GM18526 (cell line): ENCODE measurements around the gene GNAL.

Source experiments
- POLR2A ChIP-seq: IDR thresholded peaks from 3 replicates; pipeline ENCODE4 v1.6.1; 2011; ENCODE audit not compliant: insufficient read length; ENCODE audit errors: extremely low read depth

The GNAL gene

GRCh38 chr18:11747286-11747685 lies 58.2 kb downstream of the GNAL start:
- TF ChIP-seq POLR2A, result no peak

DNA sequence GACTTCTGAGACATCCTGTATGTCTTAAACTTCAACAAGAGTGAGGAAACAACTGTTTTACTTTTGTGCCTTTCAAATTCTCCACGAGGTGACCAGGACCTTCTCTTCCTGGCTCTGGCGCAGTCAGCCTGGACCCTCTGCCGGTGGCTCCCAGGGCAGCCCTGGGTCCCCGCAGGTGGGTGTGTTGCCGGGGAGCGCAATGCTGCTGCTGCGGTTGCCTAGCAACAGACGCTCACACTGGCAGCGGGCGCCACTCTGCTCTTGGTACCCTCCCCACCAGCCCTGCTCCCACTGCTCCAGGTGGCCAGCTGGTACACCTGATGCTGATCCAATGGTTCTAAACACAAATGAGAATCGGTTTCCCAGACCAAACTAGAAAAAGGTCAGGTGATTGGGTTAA lies 58.7 kb downstream of the GNAL start:
- TF ChIP-seq POLR2A, result no peak

GRCh38 chr18:11749305-11749704 lies 60.2 kb downstream of the GNAL start:
- TF ChIP-seq POLR2A, result no peak

DNA sequence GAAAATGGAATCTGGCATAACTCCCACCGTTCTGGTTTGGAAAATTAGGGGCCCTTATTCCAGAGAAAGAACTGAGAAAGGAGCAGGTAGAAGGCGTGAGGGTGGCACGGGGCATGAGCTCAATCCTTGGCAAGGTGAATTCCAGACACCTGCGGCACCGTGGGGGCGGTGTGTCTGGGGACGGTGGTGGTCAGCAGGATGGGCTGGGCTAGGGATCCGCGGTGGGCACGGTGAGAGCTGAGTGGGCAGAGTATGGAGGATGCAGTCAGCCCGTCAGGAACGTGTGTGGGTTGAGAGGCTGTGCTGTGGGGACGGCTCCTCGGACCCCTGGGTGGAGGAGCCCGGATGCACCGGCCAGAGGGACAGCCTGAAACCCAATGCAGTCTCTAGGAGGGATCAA lies 61.1 kb downstream of the GNAL start:
- TF ChIP-seq POLR2A, result no peak

DNA sequence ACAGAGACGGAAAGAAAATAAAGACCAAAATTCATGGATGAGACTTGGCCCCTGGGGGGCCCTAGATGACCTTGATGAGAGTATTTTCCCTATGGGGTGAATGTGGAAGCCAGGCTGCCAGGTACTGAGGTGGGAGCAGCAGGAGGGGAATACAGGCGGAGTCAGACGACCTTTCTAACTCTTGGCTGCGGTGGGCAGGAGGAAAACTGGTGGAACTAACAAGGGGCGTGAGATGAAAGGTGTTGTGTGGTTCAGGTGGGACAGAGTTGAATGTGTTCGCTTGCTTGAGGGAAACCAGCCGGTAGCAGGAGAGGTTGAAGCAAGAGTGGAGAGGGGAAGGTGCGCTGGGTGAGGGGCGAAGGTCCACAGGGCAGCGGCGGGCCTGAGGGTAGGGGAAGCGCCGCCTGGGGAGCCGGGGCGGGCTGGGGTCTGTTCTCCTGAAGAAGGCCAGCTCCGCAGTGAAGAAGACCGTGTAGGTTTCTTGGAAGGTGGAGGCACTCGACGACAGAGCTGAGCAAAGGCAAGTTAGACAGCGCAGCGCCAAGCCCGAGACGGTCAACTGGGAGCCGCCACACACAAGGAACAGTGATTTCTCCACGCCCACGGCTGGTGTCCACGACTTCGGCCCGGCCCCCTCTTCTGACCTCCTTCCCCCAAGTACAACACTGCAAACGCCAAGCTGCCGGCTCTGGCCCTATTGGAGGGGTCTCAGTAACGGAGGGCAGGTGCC lies 61.7 kb downstream of the GNAL start:
- TF ChIP-seq POLR2A, result no peak

GRCh38 chr18:11751341-11752115 lies 62.5 kb downstream of the GNAL start:
- no peak for TF ChIP-seq POLR2A

- TF ChIP-seq POLR2A, result no peak
Observed at GRCh38 chr18:11752116-11752911, 63.2 kb downstream of the GNAL start.

DNA sequence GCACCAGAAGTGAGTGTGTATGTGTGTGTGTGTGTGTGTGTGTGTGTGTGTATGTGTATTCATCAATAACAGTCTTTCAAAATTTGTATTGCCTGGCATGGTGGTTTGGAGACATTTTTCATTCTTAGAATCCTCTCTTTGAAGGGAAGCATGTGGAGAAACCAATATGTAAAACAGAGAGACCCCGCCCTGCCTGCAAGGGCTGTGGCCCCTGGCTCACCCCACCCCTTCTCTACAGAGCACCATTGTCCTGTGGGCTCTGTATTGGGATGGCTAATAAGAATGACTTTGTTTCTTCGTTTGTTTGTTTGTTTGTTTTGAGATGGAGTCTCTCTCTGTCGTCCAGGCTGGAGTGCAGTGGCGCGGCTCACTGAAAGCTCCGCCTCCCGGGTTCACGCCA lies 65.9 kb downstream of the GNAL start:
- no peak for TF ChIP-seq POLR2A

- TF ChIP-seq POLR2A, result no peak
Observed at GRCh38 chr18:11757084-11757590, 68.1 kb downstream of the GNAL start.

DNA sequence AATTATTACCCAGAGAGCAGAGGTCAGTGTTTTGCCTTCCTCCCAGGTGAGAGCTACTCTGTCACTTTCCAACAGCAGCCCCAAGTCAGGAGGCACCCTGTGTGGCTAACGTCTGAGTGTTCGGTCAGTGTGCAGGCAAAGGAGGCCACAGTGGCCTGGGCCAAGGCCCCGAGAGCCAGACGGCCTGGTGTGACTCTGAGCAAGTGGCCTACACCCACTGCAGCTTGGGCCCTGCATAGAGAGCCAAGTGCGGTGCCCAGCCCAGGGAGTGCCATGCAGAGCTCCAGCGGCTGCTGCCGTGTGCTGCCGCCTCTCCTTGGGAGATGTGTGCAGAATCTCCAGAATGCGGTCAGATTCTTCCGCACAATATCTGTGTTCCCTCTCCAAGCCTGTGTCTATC lies 70.4 kb downstream of the GNAL start:
- TF ChIP-seq POLR2A, result no peak

GRCh38 chr18:11760498-11761167 lies 71.6 kb downstream of the GNAL start:
- no peak for TF ChIP-seq POLR2A

DNA sequence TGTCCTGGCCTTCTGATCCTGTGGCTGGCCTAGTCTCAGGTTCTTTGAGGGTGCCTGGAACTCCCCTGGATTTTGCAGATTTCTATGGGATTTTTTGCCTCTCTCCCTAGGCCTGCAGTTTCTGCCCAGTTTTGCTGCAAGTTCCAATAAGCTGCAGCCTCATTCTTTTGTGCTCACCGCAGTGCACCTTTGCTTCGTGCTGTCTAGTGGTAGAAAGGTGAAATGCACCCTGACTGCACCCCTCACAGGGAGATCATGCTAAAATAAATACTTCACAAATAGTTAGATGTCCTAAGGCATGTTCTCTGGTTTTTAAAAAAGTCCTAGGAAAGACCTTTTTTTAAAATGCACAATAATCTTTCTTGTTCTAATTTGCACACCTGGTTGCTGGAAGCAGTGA lies 72.5 kb downstream of the GNAL start:
- no peak for TF ChIP-seq POLR2A

DNA sequence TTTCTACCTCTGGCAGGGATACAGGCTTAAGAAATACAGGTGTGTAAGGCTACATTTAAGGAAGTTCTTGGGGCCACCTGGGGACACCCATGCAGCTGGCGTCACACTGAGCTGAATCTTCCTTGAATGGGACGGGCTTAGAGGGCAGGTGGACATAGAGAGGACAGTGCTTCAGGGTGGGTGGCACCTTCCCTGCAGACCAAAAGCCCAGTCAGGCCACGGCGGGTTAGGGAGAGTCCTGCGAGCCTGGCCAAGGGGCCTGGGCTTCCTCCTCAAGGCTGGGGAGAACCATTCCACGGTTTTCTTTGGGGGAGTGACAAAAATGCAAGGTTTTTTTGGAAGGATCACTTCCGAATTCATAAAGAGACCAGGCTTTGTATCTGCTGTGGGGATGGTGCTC lies 73.4 kb downstream of the GNAL start:
- no peak for TF ChIP-seq POLR2A

- no peak for TF ChIP-seq POLR2A
Observed at GRCh38 chr18:11767329-11767728, 78.3 kb downstream of the GNAL start.

- no peak for TF ChIP-seq POLR2A
Observed at GRCh38 chr18:11767935-11768334, 78.9 kb downstream of the GNAL start.
